Upper lobe of right lung (tissue), 1 donor: ENCODE measurements around the gene SIGMAR1. TPM values are rescaled to one million over a fixed set of nuclear protein-coding genes. Genes with fewer than 3 reads are reported as not detected.
A peak's percentile ranks its signal among the peaks of the same experiment; 100 is the strongest.

ENCODE experiments used
- ATAC-seq: fragments of 200-7000 bp; cut with Tn5 transposase; one replicate; pipeline ENCODE4 v1.9.1; 2020; ENCODE audit warnings: mild to moderate bottlenecking, moderate library complexity
- DNase-seq: peaks from one replicate; pipeline ENCODE4 v3.0.0-alpha.2; 2020
- H3K27ac ChIP-seq: fragments of 200-600 bp; one replicate; pipeline ENCODE4 v1.8.0; 2022
- H3K27me3 ChIP-seq: fragments of 200-600 bp; one replicate; pipeline ENCODE4 v1.8.0; 2022; ENCODE audit warnings: mild to moderate bottlenecking
- H3K36me3 ChIP-seq: fragments of 200-600 bp; one replicate; pipeline ENCODE4 v1.8.0; 2022
- H3K4me1 ChIP-seq: fragments of 200-600 bp; one replicate; pipeline ENCODE4 v1.8.0; 2022
- H3K4me3 ChIP-seq: fragments of 200-600 bp; one replicate; pipeline ENCODE4 v1.8.0; 2022; ENCODE audit warnings: mild to moderate bottlenecking
- H3K9me3 ChIP-seq: fragments of 200-600 bp; one replicate; pipeline ENCODE4 v1.8.0; 2022
- CTCF ChIP-seq: fragments of 200-600 bp; IDR thresholded peaks from one replicate; pipeline ENCODE4 v1.8.0; 2022; ENCODE audit warnings: antibody characterized with exemption
- intact Hi-C: fragments of 100-400 bp; cut with DNase I; formaldehyde crosslinking; loops from one replicate; pipeline ENCODE4 v1.11.0; 2022
- long read RNA-seq: library from polyadenylated mRNA; unstranded; transcript quantifications from one replicate; pipeline ENCODE4 v2.0.0, GENCODE V29; 2021
- total RNA-seq: library from RNA; stranded (reverse); fragmentation: NEBNext Ultra II Directional; extraction: Animal tissue kit (Norgen Biotek cat#: 25700); gene quantifications from one replicate; pipeline ENCODE4 v1.2.1, GENCODE V29; 2021
- donor health status: DM: no; HTN: yes; CAD: no; lungs with severe emphysema.

SIGMAR1 gene
- 40.5 TPM for total RNA-seq
- long read RNA-seq, transcript SIGMAR1-201 (4 exons, 1,656 nt): major isoform, 59 of 78 reads
- long read RNA-seq, partial matches to known transcripts: 3 of 78 reads
- long read RNA-seq, other reads (novel, unspliced or antisense): 11 of 78 reads

DNA sequence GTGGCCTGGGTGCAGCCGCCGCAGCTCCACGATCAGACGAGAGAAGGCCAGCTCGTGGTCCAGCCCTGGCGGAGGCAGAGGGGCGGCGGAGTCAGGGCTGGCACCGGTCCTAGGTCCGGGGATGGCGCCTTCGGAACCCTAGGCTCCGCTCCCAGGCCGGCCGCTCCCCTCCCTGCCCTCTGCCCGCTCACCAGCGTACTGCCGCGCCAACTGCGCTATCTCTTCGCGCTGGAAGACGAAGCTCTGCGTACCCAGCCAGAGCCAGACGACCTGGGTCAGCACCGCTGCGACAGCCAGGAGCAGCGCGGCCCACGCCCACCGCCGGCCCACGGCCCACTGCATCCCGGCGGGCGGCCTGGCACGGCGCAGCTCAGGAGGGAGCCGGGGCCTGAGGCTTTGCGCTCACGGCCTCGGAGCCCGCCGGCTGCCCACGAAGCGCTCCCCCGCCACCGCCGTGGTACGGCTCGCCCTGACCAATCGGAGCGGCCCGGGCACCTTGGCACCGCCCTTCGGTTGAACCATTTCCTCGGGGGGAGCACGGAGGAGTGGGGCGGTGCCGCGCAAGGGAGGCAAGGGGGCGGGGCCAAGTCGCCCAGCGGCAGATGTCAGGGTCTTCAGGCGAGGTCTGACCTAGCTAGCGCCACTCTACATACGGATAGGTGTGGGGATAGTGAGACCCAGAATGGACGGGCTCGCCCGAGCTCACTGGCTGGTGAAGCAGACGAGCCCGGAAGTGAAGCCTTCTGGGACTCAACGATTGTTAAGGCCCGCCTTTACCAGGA lies at the start of gene SIGMAR1:
SIGMAR1 (minus strand) TSS at position 432 of the 782 bp plus-strand sequence; CDS start at position 342, 90 bp downstream.
- DNase-seq: peak; percentile 97
- ATAC-seq: peak; percentile 98
- intact Hi-C loops: no loop called here
- H3K9me3 ChIP-seq: no peaks in the 10 kb centered on the region
- H3K4me1 ChIP-seq: peaks cover 17% of the 10 kb centered on the region
- no peaks in the 10 kb centered on the region for H3K27me3 ChIP-seq
- TF ChIP-seq CTCF: no peak
- peak within 1 kb of the TSS; percentile 89 for H3K27ac ChIP-seq
- H3K36me3 ChIP-seq: peaks cover 10% of the 10 kb centered on the region
- peak within 1 kb of the TSS; percentile 87 for H3K4me3 ChIP-seq

- peaks cover 3% of the 10 kb centered on the region for H3K4me1 ChIP-seq
Measured at GRCh38 chr9:34686732-34687131, 49.1 kb upstream of the SIGMAR1 start.

GRCh38 chr9:34686231-34686630 lies 48.6 kb upstream of the SIGMAR1 start:
- Histone ChIP-seq H3K4me3 (no peak overlapping the region), H3K36me3 (no peaks in the 10 kb centered on the region), H3K9me3 (no peaks in the 10 kb centered on the region), H3K27ac (no peak overlapping the region), H3K4me1 (no peaks in the 10 kb centered on the region), H3K27me3 (no peaks in the 10 kb centered on the region)
- TF ChIP-seq CTCF: no peak
- intact Hi-C loops: no loop called here
- DNase-seq: no peak
- no peak for ATAC-seq

More at GRCh38 chr9:34686732-34687131, 49.1 kb upstream of the SIGMAR1 start:
- H3K9me3 ChIP-seq: no peaks in the 10 kb centered on the region
- TF ChIP-seq CTCF: no peak
- H3K27ac ChIP-seq: no peak overlapping the region
- H3K27me3 ChIP-seq: no peaks in the 10 kb centered on the region
- intact Hi-C loops: no loop called here
- no peaks in the 10 kb centered on the region for H3K36me3 ChIP-seq
- DNase-seq: no peak
- ATAC-seq: no peak
- H3K4me3 ChIP-seq: no peak overlapping the region

DNA sequence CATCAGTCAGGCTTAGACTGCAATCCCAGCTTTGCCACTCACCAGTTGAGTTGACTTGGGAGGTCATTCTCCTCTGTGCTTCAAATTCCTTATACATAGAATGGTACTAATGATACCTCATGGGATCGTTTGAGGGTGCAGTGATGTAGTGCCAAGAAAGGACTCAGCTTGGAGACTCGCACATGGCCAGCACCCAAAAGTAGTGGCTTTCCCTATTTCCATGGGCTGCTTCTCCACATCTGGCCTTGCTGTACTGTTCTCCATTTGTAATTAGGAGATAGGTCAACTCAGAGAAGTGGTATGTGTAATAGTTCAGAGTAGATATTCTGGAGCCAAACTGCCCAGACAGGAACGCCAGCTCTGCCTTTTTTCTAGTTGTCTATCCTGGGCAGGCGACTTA lies 48.0 kb upstream of the SIGMAR1 start:
- H3K9me3 ChIP-seq: no peaks in the 10 kb centered on the region
- intact Hi-C loops: no loop called here
- no peaks in the 10 kb centered on the region for H3K36me3 ChIP-seq
- DNase-seq (no peak), ATAC-seq (no peak)
- H3K27me3 ChIP-seq: no peaks in the 10 kb centered on the region
- TF ChIP-seq CTCF: no peak
- no peaks in the 10 kb centered on the region for H3K4me1 ChIP-seq
- no peak overlapping the region for H3K27ac ChIP-seq
- H3K4me3 ChIP-seq: no peak overlapping the region

DNA sequence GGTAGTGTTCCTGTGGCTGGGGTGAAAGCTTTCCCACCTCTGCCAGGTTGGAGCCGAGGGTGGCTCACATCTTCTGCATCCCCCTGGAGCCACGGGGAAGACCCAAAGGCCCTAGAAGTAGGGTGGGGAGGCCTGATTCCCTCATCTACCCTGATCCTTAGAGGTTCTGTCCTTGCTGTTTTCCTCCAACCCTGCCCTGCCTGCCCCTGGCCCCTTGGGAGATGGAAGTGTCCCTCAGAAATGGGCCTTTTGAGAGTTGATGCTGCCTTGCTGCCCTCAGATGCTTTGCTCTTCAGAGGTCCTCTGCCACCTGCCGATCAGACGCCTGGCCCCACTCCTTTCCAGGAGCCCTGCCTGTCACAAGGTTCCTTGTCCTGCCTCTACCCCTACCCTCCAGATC lies 47.2 kb upstream of the SIGMAR1 start:
- DNase-seq (no peak), ATAC-seq (no peak)
- H3K4me3 ChIP-seq: no peak overlapping the region
- H3K4me1 ChIP-seq: no peaks in the 10 kb centered on the region
- no peaks in the 10 kb centered on the region for H3K9me3 ChIP-seq
- intact Hi-C loops: no loop called here
- TF ChIP-seq CTCF: no peak
- H3K27me3 ChIP-seq: no peaks in the 10 kb centered on the region
- H3K27ac ChIP-seq: no peak overlapping the region
- no peaks in the 10 kb centered on the region for H3K36me3 ChIP-seq
